ENCODE measurements around the gene NHLRC4. TPM values are rescaled to one million over a fixed set of nuclear protein-coding genes. Genes with fewer than 3 reads are reported as not detected.

The NHLRC4 gene
- total RNA-seq, 1 experiment from 2014 or later = 0.44 TPM

GRCh38 chr16:603933-604332 lies 37.1 kb downstream of the NHLRC4 start:
- H3K9me3 ChIP-seq (ENCODE audit: low read length) = no peaks in the 10 kb centered on the region
- CTCF ChIA-PET = no interaction called here
- no TSS peak for BruUV-seq (replicated peaks)
- H3K27me3 ChIP-seq (ENCODE audit: low read length) = no peaks in the 10 kb centered on the region
- no peak overlapping the region for H3K4me2 ChIP-seq (ENCODE audit: low read length)
- no peak overlapping the region for H3K4me3 ChIP-seq (ENCODE audit: low read length)
- no peak overlapping the region for H2AFZ ChIP-seq (ENCODE audit: low read length)
- no peaks in the 10 kb centered on the region for H3K36me3 ChIP-seq (ENCODE audit: low read depth, low read length)
- no peak overlapping the region for H3K27ac ChIP-seq (ENCODE audit: low read length)
- intact Hi-C loops (cut with micrococcal nuclease) = no loop called here
- TF ChIP-seq CTCF (conservative IDR thresholded peaks at IDR 0.05; ENCODE audit: low read depth, low read length) (no peak), EZH2phosphoT487 (IDR thresholded peaks at IDR 0.05; ENCODE audit: borderline replicate concordance, low read length) (no peak), EZH2 (IDR thresholded peaks at IDR 0.05; ENCODE audit: low read length, unreplicated experiment) (no peak)
- ATAC-seq (no peak), DNase-seq (no peak)
- no peaks in the 10 kb centered on the region for H3K4me1 ChIP-seq (ENCODE audit: insufficient read depth, low read length)
- H3K9ac ChIP-seq (ENCODE audit: low read length) = no peak overlapping the region
- H3F3A ChIP-seq (ENCODE audit: low read length, unreplicated experiment) = no peaks in the 10 kb centered on the region
- no peaks in the 10 kb centered on the region for H4K20me1 ChIP-seq (ENCODE audit: low read length)
- no peaks in the 10 kb centered on the region for H3K9me2 ChIP-seq (replicated peaks; ENCODE audit: low read length)
- peaks cover 15% of the 10 kb centered on the region; the same call in 1 of the 2 replicates for H3K79me2 ChIP-seq (ENCODE audit: low read length)
- POLR2A ChIA-PET (ENCODE audit: unreplicated experiment) = no interaction called here

- H4K20me1 ChIP-seq (ENCODE audit: low read length) = no peaks in the 10 kb centered on the region
- H2AFZ ChIP-seq (ENCODE audit: low read length) = no peak overlapping the region
- H3K27me3 ChIP-seq (ENCODE audit: low read length) = no peaks in the 10 kb centered on the region
- ATAC-seq (no peak), DNase-seq (no peak)
- H3K9ac ChIP-seq (ENCODE audit: low read length) = no peak overlapping the region
- no peaks in the 10 kb centered on the region for H3K9me3 ChIP-seq (ENCODE audit: low read length)
- H3K27ac ChIP-seq (ENCODE audit: low read length) = no peak overlapping the region
- no TSS peak for BruUV-seq (replicated peaks)
- H3K9me2 ChIP-seq (replicated peaks; ENCODE audit: low read length) = no peaks in the 10 kb centered on the region
- no peak overlapping the region for H3K4me2 ChIP-seq (ENCODE audit: low read length)
- POLR2A ChIA-PET (ENCODE audit: unreplicated experiment) = no interaction called here
- CTCF ChIA-PET = no interaction called here
- no peaks in the 10 kb centered on the region for H3K4me1 ChIP-seq (ENCODE audit: insufficient read depth, low read length)
- H3F3A ChIP-seq (ENCODE audit: low read length, unreplicated experiment) = no peaks in the 10 kb centered on the region
- peaks cover 15% of the 10 kb centered on the region; the same call in 1 of the 2 replicates for H3K79me2 ChIP-seq (ENCODE audit: low read length)
- H3K4me3 ChIP-seq (ENCODE audit: low read length) = no peak overlapping the region
- H3K36me3 ChIP-seq (ENCODE audit: low read depth, low read length) = no peaks in the 10 kb centered on the region
- intact Hi-C loops (cut with micrococcal nuclease) = no loop called here
- no peak for TF ChIP-seq EZH2phosphoT487 (IDR thresholded peaks at IDR 0.05; ENCODE audit: borderline replicate concordance, low read length)
- TF ChIP-seq CTCF (conservative IDR thresholded peaks at IDR 0.05; ENCODE audit: low read depth, low read length) = no peak
- no peak for TF ChIP-seq EZH2 (IDR thresholded peaks at IDR 0.05; ENCODE audit: low read length, unreplicated experiment)
These were observed 40.0 kb downstream of the NHLRC4 start for GRCh38 chr16:606656-607307.

DNA sequence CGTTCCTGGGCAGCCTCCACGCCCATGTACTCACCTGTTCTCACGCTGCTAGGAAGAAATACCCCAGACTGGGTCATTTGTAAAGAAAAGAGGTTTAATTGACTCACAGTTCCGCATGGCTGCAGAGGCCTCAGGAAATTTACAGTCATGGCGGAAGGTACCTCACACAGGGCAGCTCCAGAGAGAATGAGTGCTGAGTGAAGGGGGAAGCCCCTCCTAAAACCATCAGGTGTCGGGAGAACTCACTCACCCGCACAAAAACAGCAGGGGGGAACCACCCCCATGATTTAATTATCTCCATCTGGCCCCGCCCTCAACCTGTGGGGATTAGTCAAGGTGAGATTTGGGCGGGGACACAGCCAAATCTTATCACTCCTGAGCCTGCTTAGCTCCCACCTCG lies 41.2 kb downstream of the NHLRC4 start:
- no peak for ATAC-seq
- no TSS peak for BruUV-seq (replicated peaks)
- H4K20me1 ChIP-seq (ENCODE audit: low read length) = no peaks in the 10 kb centered on the region
- H3F3A ChIP-seq (ENCODE audit: low read length, unreplicated experiment) = no peaks in the 10 kb centered on the region
- H3K27ac ChIP-seq (ENCODE audit: low read length) = no peak overlapping the region
- TF ChIP-seq EZH2 (IDR thresholded peaks at IDR 0.05; ENCODE audit: low read length, unreplicated experiment) (no peak), EZH2phosphoT487 (IDR thresholded peaks at IDR 0.05; ENCODE audit: borderline replicate concordance, low read length) (no peak), CTCF (conservative IDR thresholded peaks at IDR 0.05; ENCODE audit: low read depth, low read length) (no peak)
- no peaks in the 10 kb centered on the region for H3K4me1 ChIP-seq (ENCODE audit: insufficient read depth, low read length)
- no peaks in the 10 kb centered on the region for H3K9me2 ChIP-seq (replicated peaks; ENCODE audit: low read length)
- ChIA-PET POLR2A (ENCODE audit: unreplicated experiment) (no interaction called here), CTCF (no interaction called here)
- peaks cover 15% of the 10 kb centered on the region; the same call in 1 of the 2 replicates for H3K79me2 ChIP-seq (ENCODE audit: low read length)
- no peaks in the 10 kb centered on the region for H3K9me3 ChIP-seq (ENCODE audit: low read length)
- intact Hi-C loops (cut with micrococcal nuclease) = no loop called here
- H3K4me3 ChIP-seq (ENCODE audit: low read length) = no peak overlapping the region
- H3K36me3 ChIP-seq (ENCODE audit: low read depth, low read length) = no peaks in the 10 kb centered on the region
- no peak for DNase-seq
- no peaks in the 10 kb centered on the region for H3K27me3 ChIP-seq (ENCODE audit: low read length)
- no peak overlapping the region for H3K4me2 ChIP-seq (ENCODE audit: low read length)
- H3K9ac ChIP-seq (ENCODE audit: low read length) = no peak overlapping the region
- no peak overlapping the region for H2AFZ ChIP-seq (ENCODE audit: low read length)

Data from PC-3 (cell line).